K562 (cell line): ENCODE data around the gene CD4. TPM values are rescaled to one million over a fixed set of nuclear protein-coding genes. Genes with fewer than 3 reads are reported as not detected.

Source experiments
- ATAC-seq: fragments of 200-7000 bp; cut with Tn5 transposase; 3 replicates; pipeline ENCODE4 v1.9.1; 2020; ENCODE audit warnings: moderate library complexity
- BruUV-seq: library from RNA; stranded (reverse); fragments of 400-500 nt; replicated peaks from 2 replicates; lab custom pipeline; 2021; lab: Mats Ljungman, UMichigan
- CTCF ChIA-PET: fragments of 300-600 bp; formaldehyde crosslinking; extraction: SDS; loops from one replicate; lab custom pipeline; 2021; ENCODE audit warnings: low intra/inter-chr PET ratio; lab: Yijun Ruan, JAX
- POLR2A ChIA-PET: fragments of 300-600, 350-650 bp; sonication (Branson Sonifier 250); formaldehyde crosslinking; extraction: SDS; loops from one replicate; lab custom pipeline; 2021; ENCODE audit warnings: antibody characterized with exemption, inconsistent platforms; lab: Yijun Ruan, JAX
- DNase-seq, 4 experiments: peaks; one replicate each; pipeline versions ENCODE4 v3.0.0 to v3.0.0-alpha.2; 2011 to 2018; ENCODE audit warnings: low spot score in 3 of 4, mixed read lengths in 3 of 4; ENCODE audit errors: extremely low read depth in 1 of 4
- FAIRE-seq: peaks from 2 replicates; lab custom pipeline; 2011; peaks lifted over from hg19 to GRCh38; lab: Jason Lieb, UNC
- H2AFZ ChIP-seq: 2 replicates; pipeline ENCODE4 v1.6.0; 2011; ENCODE audit warnings: low read depth, low read length, control low read depth, inconsistent platforms
- H3K27ac ChIP-seq: fragments of 200-600 bp; 3 replicates; pipeline ENCODE4 v1.8.0; 2011; ENCODE audit warnings: low read depth, mild to moderate bottlenecking, control low read depth, inconsistent platforms, low read length, moderate library complexity, mixed read lengths; ENCODE audit errors: extremely low read depth
- H3K27me3 ChIP-seq, 2 experiments: fragments of 300-600 bp in 1 of 2; 2 replicates in 1 of 2; 3 replicates in 1 of 2; pipeline versions ENCODE4 v1.6.0 to v1.8.0; 2011; ENCODE audit warnings: inconsistent platforms in 2 of 2, low read length in 2 of 2, mild to moderate bottlenecking in 1 of 2, mixed read lengths in 1 of 2, moderate library complexity in 1 of 2; ENCODE audit not compliant: control insufficient read depth in 2 of 2, insufficient read depth in 2 of 2
- H3K36me3 ChIP-seq: fragments of 300-600 bp; 3 replicates; pipeline ENCODE4 v1.8.0; 2011; ENCODE audit warnings: mild to moderate bottlenecking, low read length, inconsistent platforms; ENCODE audit not compliant: control insufficient read depth, insufficient read depth
- H3K4me1 ChIP-seq, 2 experiments: fragments of 200-600 bp in 1 of 2; replicated peaks in 1 of 2; 2 replicates in 1 of 2; 3 replicates in 1 of 2; pipeline versions ENCODE4 v1.5.1 to v1.8.0; 2011; ENCODE audit warnings: inconsistent platforms in 2 of 2, low read length in 2 of 2, mild to moderate bottlenecking in 1 of 2, mixed read lengths in 1 of 2, moderate library complexity in 1 of 2; ENCODE audit not compliant: control insufficient read depth in 2 of 2, insufficient read depth in 2 of 2
- H3K4me2 ChIP-seq: 2 replicates; pipeline ENCODE4 v1.6.1; 2011; ENCODE audit warnings: low read length, control low read depth, inconsistent platforms, mixed read lengths; ENCODE audit not compliant: insufficient read depth
- H3K4me3 ChIP-seq: fragments of 200-600 bp; sonication (generic), shearing (Covaris generic); 2 replicates; pipeline ENCODE4 v1.5.1; 2016; ENCODE audit warnings: control low read depth, inconsistent platforms
- H3K79me2 ChIP-seq: fragments of 200-600 bp; 3 replicates; pipeline ENCODE4 v1.8.0; 2011; ENCODE audit warnings: low read length, inconsistent platforms; ENCODE audit not compliant: control insufficient read depth, insufficient read depth
- H3K9ac ChIP-seq, 2 experiments: 2 replicates each; pipeline versions ENCODE4 v1.6.0 to v1.6.1; 2011; ENCODE audit warnings: low read depth in 2 of 2, low read length in 2 of 2, control low read depth in 1 of 2, inconsistent platforms in 1 of 2, mild to moderate bottlenecking in 1 of 2, mixed read lengths in 1 of 2; ENCODE audit not compliant: insufficient read depth in 1 of 2
- H3K9me1 ChIP-seq: one replicate; pipeline ENCODE4 v1.6.0; 2011; ENCODE audit warnings: inconsistent platforms, mild to moderate bottlenecking, low read length, moderate library complexity; ENCODE audit not compliant: control insufficient read depth, insufficient read depth
- H3K9me3 ChIP-seq: replicated peaks from 2 replicates; pipeline ENCODE4 v1.5.1; 2011; ENCODE audit warnings: low read depth, low read length, inconsistent platforms; ENCODE audit not compliant: control insufficient read depth, insufficient read depth
- H4K20me1 ChIP-seq: replicated peaks from 2 replicates; pipeline ENCODE4 v1.6.1; 2011; ENCODE audit warnings: low read length, inconsistent platforms, mixed read lengths; ENCODE audit not compliant: control insufficient read depth, insufficient read depth
- EP300 ChIP-seq: IDR thresholded peaks from 2 replicates; pipeline ENCODE4 v1.6.1; 2012; ENCODE audit warnings: low read length, improper control_type of control experiment
- NR1H2 ChIP-seq: sonication (generic); formaldehyde crosslinking; IDR thresholded peaks from 2 replicates; pipeline ENCODE4 v1.4.0; 2020; ENCODE audit warnings: mild to moderate bottlenecking, missing genetic modification reagents
- NR2C1 ChIP-seq, 2 experiments: fragments of 450-650 bp; IDR thresholded peaks; 2 replicates each; pipeline ENCODE4 v1.6.1; 2017; ENCODE audit warnings: mild to moderate bottlenecking in 2 of 2, antibody characterized with exemption in 1 of 2, inconsistent platforms in 1 of 2, missing compliant biosample characterization in 1 of 2, missing genetic modification characterization in 1 of 2
- XRCC5 ChIP-seq: fragments of 200-400 bp; formaldehyde crosslinking; IDR thresholded peaks from 2 replicates; pipeline ENCODE4 v1.6.1; 2017; ENCODE audit warnings: low read depth, mild to moderate bottlenecking, low read length
- ZNF184 ChIP-seq: sonication (generic); formaldehyde crosslinking; IDR thresholded peaks from 2 replicates; pipeline ENCODE4 v1.5.0; 2020; ENCODE audit warnings: missing genetic modification reagents
- WGBS: fragments of 100-300 bp; shearing (Covaris generic); methylation state at CpG from one replicate; pipeline ENCODE4 v1.1.6; 2016; ENCODE audit warnings: low coverage, mixed read lengths; ENCODE audit not compliant: insufficient coverage; ENCODE audit errors: missing lambda C conversion rate; 5-methylcytosine and 5-hydroxymethylcytosine counted together
- in situ Hi-C: fragments of 300-500 bp; cut with MboI; formaldehyde crosslinking; loops from 4 replicates; pipeline ENCODE4 v1.15.0; 2018; ENCODE audit warnings: inconsistent platforms, mixed read lengths
- intact Hi-C: fragments of 100-400 bp; cut with micrococcal nuclease; formaldehyde crosslinking; loops from 2 replicates; pipeline ENCODE4 v1.14.2; 2022
- polyA plus RNA-seq, 8 experiments: library from polyadenylated mRNA; depleted of rRNA in 4 of 8; stranded (reverse) in 5 of 8; unstranded in 3 of 8; fragments of >200 nt; fragmentation: Nextera tagmentation in 2 of 8; fragmentation: Illumina TruSeq in 1 of 8; extraction: Ambion mirVana in 2 of 8; extraction: Trizol in 1 of 8; gene quantifications; 2 replicates each; pipeline versions ENCODE4 v1.2.1 to v1.2.3, GENCODE V29; 2011 to 2014; ENCODE audit warnings: inconsistent platforms in 1 of 8, missing spikeins in 1 of 8
- total RNA-seq, 7 experiments: library from RNA; depleted of rRNA in 6 of 7; stranded (reverse); fragments of >200 nt in 6 of 7; fragmentation: Illumina TruSeq in 2 of 7; extraction: Trizol in 2 of 7; gene quantifications; 2 replicates each; pipeline versions ENCODE4 v1.2.1 to v1.2.3, GENCODE V29; 2011 to 2021; ENCODE audit warnings: low replicate concordance in 1 of 7
- TF ChIP-seq, protein P1 (sequence below): fragments of 450-650 bp; formaldehyde crosslinking; IDR thresholded peaks from 2 replicates; pipeline ENCODE4 v1.4.0; 2020; ENCODE audit warnings: mild to moderate bottlenecking, moderate library complexity
- TF ChIP-seq, protein P2 (sequence below), 2 experiments: fragments of 450-650 bp; IDR thresholded peaks; 2 replicates each; pipeline ENCODE4 v1.6.1; 2016
- TF ChIP-seq, protein P3 (sequence below): fragments of 450-650 bp; IDR thresholded peaks from 2 replicates; pipeline ENCODE4 v1.6.1; 2018; ENCODE audit not compliant: partially characterized antibody

The CD4 gene
- total and polyA plus RNA-seq, 9 of the 15 experiments (the other 6 are each of a cell fraction or from before 2014, with no cell fraction given), result 0.06 to 0.27 (median 0.09) TPM; not detected in 5

DNA sequence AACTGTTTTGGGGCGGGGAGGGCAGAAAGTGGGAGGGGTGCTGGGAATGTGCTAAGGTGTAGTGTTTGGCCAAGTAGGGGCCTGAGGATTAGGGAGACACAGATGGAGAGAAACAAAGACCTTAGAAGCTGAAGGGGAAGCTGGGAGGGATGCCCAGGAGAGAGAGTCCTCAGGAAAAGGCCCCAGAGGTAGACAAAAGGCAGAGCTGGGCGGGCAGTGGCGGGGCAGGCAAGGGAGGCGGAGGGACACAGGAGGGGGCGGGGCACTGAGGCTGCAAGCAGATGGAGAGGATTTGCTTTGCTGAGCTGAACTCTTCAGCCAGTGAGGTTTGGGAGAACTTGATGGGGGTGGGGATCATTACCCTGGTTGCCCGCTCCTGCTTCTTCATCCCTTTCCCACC lies 20.3 kb upstream of the CD4 start:
- H2AFZ ChIP-seq, result no peak overlapping the region
- H3K27ac ChIP-seq, result peak overlapping the region; percentile 89; the same call in 2 of the 3 replicates
- H3K4me1 ChIP-seq, result peaks cover 18 to 44% of the 10 kb centered on the region in 2 experiments; a peak in 4 of 5 replicates
- ATAC-seq, result 0 out of 3 replicates have a peak, but pooled peaks have one; percentile 8
- H3K9me3 ChIP-seq, result no peaks in the 10 kb centered on the region
- CTCF ChIA-PET, result no interaction called here
- FAIRE-seq, result peak; percentile 55
- peak overlapping the region; percentile 98 for H3K4me2 ChIP-seq
- TF ChIP-seq NR1H2 (no peak), ZNF184 (CRISPR knock-in tag) (no peak), NR2C1 (IDR thresholded peaks at IDR 0.05) (no peak), NR2C1 (tag; IDR thresholded peaks at IDR 0.05) (no peak), XRCC5 (no peak), EP300 (no peak)
- TF ChIP-seq, protein P1, sequence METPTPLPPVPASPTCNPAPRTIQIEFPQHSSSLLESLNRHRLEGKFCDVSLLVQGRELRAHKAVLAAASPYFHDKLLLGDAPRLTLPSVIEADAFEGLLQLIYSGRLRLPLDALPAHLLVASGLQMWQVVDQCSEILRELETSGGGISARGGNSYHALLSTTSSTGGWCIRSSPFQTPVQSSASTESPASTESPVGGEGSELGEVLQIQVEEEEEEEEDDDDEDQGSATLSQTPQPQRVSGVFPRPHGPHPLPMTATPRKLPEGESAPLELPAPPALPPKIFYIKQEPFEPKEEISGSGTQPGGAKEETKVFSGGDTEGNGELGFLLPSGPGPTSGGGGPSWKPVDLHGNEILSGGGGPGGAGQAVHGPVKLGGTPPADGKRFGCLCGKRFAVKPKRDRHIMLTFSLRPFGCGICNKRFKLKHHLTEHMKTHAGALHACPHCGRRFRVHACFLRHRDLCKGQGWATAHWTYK (CRISPR knock-in tag), result no peak
- TF ChIP-seq, protein P2, sequence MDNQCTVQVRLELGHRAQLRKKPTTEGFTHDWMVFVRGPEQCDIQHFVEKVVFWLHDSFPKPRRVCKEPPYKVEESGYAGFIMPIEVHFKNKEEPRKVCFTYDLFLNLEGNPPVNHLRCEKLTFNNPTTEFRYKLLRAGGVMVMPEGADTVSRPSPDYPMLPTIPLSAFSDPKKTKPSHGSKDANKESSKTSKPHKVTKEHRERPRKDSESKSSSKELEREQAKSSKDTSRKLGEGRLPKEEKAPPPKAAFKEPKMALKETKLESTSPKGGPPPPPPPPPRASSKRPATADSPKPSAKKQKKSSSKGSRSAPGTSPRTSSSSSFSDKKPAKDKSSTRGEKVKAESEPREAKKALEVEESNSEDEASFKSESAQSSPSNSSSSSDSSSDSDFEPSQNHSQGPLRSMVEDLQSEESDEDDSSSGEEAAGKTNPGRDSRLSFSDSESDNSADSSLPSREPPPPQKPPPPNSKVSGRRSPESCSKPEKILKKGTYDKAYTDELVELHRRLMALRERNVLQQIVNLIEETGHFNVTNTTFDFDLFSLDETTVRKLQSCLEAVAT (IDR thresholded peaks at IDR 0.05), result no peak
- TF ChIP-seq, protein P3, sequence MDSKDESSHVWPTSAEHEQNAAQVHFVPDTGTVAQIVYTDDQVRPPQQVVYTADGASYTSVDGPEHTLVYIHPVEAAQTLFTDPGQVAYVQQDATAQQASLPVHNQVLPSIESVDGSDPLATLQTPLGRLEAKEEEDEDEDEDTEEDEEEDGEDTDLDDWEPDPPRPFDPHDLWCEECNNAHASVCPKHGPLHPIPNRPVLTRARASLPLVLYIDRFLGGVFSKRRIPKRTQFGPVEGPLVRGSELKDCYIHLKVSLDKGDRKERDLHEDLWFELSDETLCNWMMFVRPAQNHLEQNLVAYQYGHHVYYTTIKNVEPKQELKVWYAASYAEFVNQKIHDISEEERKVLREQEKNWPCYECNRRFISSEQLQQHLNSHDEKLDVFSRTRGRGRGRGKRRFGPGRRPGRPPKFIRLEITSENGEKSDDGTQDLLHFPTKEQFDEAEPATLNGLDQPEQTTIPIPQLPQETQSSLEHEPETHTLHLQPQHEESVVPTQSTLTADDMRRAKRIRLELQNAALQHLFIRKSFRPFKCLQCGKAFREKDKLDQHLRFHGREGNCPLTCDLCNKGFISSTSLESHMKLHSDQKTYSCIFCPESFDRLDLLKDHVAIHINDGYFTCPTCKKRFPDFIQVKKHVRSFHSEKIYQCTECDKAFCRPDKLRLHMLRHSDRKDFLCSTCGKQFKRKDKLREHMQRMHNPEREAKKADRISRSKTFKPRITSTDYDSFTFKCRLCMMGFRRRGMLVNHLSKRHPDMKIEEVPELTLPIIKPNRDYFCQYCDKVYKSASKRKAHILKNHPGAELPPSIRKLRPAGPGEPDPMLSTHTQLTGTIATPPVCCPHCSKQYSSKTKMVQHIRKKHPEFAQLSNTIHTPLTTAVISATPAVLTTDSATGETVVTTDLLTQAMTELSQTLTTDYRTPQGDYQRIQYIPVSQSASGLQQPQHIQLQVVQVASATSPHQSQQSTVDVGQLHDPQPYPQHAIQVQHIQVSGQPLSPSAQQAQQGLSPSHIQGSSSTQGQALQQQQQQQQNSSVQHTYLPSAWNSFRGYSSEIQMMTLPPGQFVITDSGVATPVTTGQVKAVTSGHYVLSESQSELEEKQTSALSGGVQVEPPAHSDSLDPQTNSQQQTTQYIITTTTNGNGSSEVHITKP, result peak; percentile 48
- WGBS, result 100% methylated on average over 1 of the region's 6 CpGs
- H3K36me3 ChIP-seq, result peaks cover 32% of the 10 kb centered on the region; the same call in 2 of the 3 replicates
- POLR2A ChIA-PET, result interaction anchor here (0.6 to 1.0 kb wide), 4 partner anchors 14 to 276 kb away, joined by 3 to 4 read pairs (median 4); partner anchors contain the start of gene MRPL51
- peak overlapping the region; percentile 80; the same call in 1 of the 2 replicates for H3K4me3 ChIP-seq
- BruUV-seq, result no TSS peak
- peaks cover 27% of the 10 kb centered on the region for H3K79me2 ChIP-seq
- no peaks in the 10 kb centered on the region; a peak in 1 of 5 replicates for H3K27me3 ChIP-seq
- in situ Hi-C loops, result no loop called here
- intact Hi-C loops, result loop anchor here (1.0 kb wide), 1 partner anchor 16 kb away; the partner anchor contains the start of gene MLF2
- peak in 2 of 4 experiments; percentile 36 to 57 for DNase-seq
- H3K9me1 ChIP-seq, result no peaks in the 10 kb centered on the region
- H4K20me1 ChIP-seq, result no peaks in the 10 kb centered on the region
- peak overlapping the region in 1 of 2 experiments; percentile 94; a peak in 1 of 4 replicates for H3K9ac ChIP-seq
